Daoy (cell line): ENCODE data around the gene IGFBPL1. TPM values are rescaled to one million over a fixed set of nuclear protein-coding genes. Genes with fewer than 3 reads are reported as not detected.
"Not testable (repeated sequence)": the region's sequence is repeated elsewhere in the genome, so short reads cannot be mapped to it uniquely, and the experiment has no call there.

Experiments
- DNase-seq: peaks from one replicate; pipeline ENCODE4 v3.0.0-alpha.2; 2015; ENCODE audit warnings: low read depth
- total RNA-seq: library from RNA; depleted of rRNA; stranded (reverse); fragments of >200 nt; shearing (Covaris generic); gene quantifications from 2 replicates; pipeline ENCODE4 v1.2.3, GENCODE V29; 2014

IGFBPL1 gene
- total RNA-seq, 1 experiment from 2014 or later, result 28.8 TPM

DNA sequence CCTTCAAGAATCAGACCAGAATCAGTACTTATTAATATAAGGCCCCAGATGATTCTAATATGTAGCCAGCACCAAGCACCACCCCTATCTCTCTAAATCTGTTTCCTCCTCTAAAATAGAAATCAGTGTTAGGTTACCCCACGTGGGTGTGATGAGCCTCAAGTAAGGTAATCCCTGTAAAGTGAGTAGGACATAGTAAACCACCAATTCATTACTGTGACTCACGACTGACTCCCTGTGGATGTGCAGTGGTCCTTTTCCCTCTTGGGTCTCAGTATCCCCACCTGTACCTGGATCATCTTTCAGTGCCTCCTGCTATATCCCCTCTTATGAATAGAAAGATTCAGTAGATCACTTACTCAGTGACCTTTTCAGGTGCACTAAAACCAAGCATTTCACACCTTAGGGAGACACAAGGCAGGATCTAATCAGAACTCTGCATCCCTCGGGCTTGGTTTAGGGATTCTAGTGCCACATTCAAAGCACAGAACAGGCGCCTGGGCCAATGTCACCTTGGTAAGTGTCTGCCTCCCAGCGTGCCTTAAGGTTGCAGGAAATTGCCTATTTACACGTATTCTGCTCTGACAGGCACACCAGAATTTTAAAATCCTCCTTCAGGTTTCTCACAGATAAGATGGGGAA lies 43.9 kb downstream of the IGFBPL1 start:
- peak; percentile 45 for DNase-seq

DNA sequence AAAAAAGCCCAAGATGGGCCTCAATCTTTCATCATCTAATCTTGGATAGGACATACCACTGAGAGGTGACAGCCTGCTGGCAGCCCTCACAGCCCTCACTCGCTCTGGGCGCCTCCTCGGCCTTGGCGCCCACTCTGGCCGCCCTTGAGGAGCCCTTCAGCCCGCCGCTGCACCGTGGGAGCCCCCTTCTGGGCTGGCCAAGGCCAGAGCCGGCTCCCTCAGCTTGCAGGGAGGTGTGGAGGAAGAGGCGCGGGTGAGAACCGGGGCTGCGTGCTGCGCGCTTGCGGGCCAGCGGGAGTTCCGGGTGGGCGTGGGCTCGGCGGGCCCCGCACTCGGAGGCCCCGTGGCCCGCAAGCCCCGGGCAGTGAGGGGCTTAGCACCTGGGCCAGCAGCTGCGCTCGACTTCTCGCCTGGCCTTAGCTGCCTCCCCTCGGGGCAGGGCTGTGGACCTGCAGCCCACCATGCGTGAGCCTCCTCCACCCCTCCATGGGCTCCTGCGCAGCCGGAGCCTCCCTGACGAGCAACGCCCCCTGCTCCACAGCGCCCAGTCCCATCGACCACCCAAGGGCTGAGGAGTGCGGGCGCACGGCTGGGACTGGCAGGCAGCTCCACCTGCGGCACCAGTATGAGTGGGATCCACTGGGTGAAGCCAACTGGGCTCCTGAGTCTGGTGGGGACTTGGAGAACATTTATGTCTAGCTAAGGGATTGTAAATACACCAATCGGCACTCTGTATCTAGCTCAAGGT lies 46.7 kb downstream of the IGFBPL1 start:
- DNase-seq, result not testable (repeated sequence)

DNA sequence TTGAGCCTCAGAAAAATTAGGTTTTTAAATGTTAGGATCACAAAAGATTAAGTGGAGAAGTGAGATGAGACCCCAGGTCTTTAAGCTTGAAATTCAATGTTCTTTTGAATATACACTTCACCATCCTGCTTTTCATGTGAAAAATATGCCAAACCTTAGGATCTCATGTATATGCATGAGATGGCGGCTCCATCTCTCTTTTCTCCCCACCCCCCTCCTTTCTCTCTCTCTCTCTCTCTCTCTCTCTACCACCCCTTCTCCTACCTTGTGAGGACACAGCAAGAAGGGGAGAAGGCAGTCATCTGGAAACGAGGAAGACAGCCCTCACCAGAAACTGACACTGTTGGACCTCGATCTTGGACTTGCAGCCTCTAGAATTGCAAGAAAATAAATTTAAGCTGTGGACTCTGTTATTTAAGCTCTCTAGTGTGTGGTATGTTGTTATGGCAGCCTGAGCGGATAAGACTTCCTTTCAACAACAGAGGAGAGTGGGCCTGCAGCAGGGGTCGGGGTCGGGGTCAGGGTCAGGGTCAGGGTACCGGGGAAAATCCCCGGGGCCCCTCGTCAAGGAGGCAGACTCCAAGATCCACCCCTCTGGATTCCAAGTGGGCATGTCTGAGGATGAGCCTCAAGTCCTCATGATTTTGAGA lies 48.1 kb downstream of the IGFBPL1 start:
- DNase-seq, result no peak

DNA sequence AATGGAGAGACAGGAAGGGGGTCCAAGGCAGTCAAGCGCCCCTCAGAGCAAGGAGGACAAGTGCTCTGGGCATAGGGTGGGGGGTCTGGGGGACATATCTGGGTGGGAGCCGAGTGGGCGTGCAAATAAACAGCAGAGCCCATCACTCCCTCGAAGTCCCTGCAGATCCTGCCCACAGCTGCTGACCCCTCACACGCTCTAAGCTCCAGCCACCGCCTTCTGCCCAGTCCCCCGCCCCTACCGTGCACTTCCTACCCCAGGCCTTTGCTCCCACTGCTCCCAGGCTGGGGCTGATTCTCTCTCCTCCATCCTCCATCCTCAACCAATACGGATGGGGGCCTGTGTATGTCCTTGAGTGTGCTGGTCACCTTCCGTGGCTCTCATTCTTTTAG lies 48.7 kb downstream of the IGFBPL1 start:
- no peak for DNase-seq

DNA sequence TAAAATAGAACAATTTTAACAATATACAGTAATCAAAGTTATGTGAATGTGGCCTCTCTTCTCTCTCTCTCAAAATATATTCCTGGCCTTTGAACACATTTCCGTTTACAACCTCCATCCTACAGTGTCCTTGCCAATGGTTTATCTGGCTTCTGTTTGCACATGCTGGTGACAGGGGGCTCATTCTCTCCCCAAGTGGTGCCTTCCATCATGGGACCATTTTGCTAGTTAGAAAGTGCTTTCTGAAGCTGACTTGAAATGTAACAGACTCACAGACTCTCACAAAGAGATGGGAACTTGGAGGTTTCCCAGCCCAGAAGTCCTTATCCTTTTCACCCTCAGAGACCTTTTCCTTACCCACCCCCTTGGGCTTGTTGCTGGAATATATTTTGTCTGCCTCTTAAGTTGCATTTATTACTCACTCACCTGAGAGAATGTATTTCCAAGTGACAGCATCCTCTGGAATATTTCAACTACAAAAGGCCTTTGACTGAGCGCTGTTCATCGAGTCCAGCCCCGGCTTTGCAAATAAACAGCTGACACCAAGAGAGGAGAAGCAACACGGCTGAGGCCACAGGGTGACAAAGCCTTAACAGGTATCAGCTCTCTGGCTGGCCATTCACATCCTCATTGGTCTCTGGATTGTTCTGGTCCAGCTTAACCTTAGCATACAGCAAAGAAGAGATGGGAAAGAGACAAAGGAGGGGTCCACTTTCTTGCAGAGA lies 49.2 kb downstream of the IGFBPL1 start:
- DNase-seq, result no peak

DNA sequence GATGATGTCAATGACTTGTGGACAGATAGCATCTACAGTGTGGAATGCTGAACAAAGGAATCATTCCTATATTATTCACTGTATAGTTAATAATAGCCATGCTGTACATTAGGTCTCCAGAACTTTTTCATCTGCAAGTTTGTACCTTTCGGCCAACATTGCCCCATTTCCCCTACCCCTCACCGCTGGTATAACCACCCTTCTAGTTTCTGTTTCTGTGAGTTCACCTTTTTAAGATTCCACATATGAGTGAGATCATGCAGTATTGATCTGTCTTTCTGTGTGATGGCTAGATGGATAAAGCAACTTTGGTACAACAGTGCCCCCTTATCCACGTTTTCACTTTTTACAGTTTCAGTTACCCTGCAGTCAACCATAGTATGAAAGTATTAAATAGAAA lies 50.6 kb downstream of the IGFBPL1 start:
- no peak for DNase-seq

DNA sequence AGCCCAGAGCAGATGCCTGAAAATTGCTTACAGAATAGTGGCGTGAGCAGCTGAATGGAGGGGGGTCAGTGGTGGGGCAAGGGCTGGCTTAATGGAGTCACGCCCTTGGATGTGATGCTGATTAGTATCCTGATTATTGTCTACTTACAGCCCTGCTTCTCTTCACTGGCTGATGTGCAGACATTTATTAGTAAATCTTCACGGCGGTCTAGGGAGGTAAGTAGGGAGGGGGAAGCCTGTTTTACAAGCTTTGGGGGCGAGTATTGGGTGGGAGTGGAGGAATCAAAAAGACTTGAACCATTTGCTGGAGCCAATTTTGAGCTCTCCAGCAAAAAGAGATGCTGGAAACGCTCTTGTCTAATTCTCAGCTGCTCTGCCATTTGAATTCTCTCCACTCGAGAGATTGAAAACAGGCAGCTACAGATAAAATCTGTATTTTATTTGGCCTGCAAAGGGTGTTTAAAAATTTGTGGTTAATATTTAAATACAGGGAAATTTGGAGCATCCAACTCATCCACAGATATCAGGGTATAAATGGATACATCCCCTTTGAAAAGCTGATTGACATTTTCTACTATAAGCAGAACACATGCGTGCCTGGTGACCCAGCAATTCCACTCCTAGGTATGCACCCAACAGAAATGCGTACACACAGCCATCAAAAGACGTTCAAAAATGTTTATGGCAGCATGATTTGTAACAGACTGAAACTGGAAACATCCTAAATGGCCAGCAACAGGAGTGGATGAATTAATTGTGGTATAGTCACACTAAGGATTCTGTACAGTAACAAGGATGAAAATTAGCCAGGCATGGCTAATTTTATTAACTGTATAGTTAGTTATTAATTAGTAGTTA lies 51.3 kb downstream of the IGFBPL1 start:
- no peak for DNase-seq

DNA sequence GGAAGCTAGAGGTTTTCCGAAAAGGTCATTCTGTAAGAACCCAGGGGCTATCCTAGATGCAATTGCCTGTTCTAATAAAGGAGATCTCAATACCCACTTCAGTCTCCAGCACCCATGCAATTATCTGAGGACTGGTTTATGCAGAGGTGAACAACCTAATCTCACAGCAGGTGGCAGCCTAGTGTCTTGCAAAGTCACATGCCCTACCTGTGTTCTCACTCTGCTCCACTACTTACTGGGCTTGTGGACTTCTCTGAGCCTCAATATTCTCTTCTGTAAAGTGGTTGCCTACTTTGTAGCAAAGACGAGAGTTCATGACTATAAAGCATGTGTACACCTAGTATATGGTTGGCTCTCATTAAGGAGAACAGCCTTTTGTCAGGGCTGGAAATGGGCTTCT lies 52.8 kb downstream of the IGFBPL1 start:
- peak; percentile 37 for DNase-seq

DNA sequence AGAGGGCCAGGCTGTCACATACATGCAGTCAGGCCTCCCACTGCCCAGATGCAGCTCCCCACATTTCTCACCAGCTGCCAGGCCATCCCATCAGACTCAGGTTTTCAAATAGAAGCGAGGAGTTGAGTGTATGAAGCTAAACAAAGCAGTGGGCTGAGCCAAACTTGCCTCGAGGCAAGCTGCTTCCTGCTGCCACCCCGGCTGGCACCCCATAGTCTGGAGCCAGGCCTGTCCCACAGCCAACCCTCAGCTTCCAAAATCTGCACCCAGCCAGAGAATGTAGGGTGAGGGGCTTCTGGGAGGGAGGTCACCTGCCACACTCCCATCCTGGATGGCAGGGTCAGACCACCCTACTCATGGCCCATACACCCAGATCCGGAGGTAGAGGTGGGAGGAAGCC lies 54.1 kb downstream of the IGFBPL1 start:
- no peak for DNase-seq

DNA sequence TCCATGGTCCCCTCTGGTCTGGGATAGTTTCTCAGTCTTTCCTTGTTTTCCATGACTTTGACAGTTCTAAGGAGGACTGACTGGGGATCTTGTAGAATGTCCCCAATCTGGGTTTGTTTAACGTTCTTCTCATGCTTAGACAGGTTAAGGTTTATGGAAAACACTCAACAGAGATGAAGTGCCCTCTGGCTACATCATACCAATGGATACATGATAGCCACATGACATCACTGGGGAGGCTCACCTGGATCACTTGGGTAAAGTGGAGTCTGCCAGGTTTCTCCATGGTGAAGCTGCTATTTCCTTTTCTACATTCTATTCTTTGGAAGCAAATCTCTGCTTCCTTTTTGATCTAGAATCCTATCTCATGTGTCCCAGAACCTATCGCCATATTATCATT lies 55.5 kb downstream of the IGFBPL1 start:
- DNase-seq, result no peak

DNA sequence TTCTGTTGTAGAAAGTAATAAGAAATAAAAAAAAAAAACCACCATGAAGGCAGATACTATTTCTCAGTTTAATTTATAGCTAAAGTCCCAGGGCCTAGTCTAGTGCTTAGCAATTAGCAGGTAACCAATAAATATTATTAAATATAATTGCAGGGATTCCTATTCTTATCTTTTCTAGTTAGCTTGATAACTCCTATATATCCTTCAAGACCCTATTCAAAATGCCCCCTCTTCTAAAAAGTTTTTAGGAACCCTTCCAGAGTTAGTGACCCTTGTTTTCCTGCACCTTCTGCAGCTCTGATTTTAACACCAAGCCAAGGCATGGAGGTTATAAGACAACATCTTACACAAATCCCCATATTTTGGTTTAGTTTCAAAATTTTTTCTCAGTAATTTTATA lies 56.4 kb downstream of the IGFBPL1 start:
- no peak for DNase-seq

DNA sequence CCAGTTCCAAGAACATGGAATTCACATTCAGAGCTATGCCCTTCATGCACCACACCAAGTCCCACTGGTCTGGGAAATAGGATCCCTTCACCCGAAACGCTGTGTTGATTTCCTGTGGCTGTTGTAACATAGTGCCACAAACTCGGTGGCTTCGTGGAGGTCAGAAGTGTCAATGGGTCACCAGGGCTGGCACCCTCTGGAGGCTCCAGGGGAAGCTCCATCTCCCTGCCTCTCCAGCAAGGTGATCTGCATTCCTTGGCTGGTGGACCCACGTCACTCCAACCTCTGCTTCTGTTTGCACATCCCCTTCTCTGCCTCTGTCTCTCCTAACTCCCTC lies 60.7 kb downstream of the IGFBPL1 start:
- no peak for DNase-seq

DNA sequence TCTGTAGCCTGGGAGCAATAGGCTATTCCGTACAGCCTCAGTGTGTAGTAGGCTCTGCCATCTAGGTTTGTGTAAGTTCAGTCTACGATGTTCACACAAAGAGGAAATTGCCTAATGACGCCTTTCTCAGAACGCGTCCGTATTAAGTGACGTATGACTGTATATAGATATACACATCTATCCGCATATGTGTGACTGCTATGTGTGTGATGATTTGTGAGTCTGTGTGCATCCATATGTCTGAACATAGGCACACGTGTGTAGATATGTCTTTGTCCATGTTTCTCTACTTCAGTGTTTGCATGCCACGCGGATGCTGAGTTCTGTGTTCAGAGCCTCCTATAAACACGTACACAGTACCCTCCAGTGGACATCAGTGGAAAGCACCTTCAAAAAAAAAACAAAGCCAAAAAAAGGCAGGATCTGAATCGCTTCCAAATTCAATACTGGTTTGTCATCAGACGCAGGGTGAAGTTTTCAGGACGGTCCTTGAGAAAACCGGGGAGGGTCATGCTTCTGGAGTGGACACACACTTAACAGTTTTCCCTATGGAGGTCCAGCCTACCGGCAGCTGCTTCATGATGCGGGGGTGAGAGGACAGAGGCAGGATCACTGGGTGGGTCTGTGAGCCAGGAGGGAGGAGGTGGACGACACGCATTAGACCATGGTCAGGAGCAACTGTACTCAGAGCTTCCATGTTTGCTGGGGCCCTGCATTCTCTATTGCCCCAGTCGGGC lies 61.2 kb downstream of the IGFBPL1 start:
- DNase-seq, result peak; percentile 75

DNA sequence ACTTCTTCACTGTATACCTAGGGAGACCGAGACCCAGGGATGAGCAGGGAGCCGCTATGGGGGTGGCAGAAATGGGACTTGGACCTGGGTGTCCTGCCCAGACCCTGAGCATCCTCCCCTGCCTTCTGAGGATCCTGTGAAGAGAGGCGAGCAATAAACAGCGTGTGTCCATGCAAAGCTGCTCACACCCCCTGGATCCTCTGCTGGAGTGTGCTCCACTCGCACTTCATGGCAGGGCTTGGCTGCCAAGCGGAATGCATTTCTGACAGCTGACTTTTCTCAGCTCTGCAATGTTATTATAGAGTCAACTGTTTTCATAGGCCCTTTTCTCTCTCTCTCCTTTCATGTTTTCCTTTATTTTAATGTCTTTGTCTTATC lies 62.8 kb downstream of the IGFBPL1 start:
- no peak for DNase-seq

DNA sequence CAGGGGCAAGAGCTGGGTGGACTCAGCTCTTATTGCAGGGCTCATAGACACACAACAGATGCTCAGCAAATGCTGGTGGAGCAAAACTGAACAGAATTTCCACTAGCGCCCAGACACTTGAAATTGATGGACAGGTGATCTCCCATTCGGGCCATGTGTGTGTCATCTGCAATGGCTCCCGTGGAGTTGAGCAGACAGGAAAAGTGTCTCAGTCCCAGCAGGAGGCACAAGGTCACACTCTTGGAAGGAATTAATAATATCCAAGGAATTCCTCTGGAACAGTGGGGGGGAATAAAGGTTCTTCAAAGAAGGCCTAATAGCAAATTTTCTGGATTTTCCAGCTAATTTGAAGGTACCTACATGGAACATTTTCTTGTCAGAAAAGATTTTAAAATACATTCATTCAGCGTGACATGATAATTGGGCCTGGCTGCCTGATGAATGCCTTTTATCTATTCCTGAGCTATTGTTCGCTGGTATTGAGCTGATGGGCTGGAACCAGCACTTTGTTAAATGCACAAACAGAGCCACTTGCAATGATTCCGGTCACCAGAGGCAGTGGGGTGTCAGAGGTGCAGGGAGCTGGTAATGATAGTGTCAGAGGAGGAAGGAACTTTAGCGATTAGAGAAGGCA lies 63.3 kb downstream of the IGFBPL1 start:
- no peak for DNase-seq

DNA sequence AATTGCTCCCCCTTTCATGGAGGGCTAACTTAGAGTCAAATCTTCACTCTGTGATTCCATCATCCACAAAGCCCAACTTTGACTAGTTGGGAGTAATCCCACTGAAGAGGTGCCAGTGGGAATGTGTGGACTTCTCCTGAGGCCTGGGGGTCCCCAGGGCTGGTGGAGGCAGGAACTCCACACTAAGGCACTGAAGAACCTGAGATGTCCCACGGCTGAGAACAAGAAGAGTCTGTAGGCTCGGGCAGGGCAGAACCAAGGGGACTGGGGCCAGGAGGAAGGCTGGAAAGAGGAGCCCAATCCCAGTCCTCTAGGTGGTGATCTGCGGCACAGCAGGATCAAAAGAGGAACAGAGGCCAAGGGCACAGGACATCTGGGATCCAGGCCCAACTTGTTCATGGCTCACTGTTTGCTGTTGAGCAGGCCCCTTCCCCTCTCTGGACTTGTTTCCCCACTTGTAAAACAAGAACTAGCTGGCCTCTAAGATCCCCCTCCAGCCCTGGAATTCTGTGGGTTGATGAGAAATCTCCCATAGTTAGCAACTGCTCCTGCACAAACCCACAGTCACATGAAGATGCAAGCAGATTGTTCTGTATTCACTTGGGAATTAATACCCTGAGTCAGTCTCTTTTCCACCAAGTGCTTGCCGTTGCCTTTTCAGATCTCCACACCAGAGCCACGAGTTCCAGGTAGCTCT lies 64.4 kb downstream of the IGFBPL1 start:
- DNase-seq, result no peak

DNA sequence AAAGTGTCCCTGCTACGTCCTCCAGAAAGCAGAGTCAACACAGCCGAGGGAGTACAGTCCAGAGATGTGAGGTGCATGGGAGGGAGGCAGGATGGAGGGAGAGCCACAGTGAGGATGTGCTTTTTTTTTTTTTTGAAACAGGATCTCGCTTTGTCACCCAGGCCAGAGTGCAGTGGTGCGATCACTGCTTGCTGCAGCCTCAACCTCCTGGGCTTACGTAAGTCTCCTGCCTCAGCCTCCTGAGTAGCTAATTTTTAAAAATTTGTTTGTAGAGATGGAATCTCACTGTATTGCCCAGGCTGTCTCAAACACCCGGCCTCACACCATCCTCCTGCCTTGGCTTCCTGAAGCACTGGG lies 65.0 kb downstream of the IGFBPL1 start:
- DNase-seq, result peak; percentile 30

DNA sequence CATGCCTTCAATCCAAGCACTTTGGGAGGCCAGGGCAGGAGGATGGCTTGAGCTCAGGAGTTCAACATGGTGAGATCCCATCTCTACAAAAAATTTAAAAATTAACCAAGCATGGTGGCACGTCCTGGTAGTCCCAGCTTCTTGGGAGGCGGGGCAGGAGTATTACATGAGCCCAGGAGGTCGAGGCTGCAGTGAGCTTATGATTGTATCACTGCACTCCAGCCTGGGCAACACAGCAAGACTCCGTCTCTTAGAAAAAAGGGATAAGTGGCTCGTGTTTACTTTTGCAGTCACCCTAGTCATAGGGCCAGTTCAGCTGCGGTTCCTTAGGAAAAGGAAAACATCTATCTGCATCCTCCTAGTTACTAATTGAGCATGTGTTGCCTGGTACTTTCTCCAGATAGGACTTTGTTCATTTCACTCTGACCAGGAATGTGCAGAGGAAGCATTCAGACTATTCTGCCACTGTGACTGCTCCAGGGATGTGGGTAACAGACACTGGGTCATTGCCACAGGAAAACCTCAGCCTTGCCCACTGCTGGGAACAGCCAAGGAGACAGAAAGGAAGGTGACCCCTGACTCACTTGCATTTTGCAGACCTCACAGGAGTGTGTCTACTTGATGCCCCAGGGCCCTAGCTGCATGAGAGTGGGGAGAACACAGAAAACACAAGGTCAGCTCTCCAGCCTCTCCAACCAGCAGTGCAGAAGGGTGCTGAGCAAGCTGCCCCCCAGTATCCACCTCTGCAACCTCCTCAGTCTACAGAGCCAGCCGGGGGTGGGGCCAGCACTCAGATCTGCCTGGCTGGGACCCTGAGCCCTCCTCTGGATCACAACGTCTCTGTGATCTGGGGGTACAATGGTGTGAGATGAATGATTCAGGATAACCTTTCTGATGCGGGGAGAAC lies 65.6 kb downstream of the IGFBPL1 start:
- DNase-seq, result peak; percentile 69
